DND-41 (cell line): ENCODE results near the gene MCU.
"Not testable (repeated sequence)": the region's sequence is repeated elsewhere in the genome, so short reads cannot be mapped to it uniquely, and the experiment has no call there.

Experiments
- ATAC-seq: fragments of 200-7000 bp; cut with Tn5 transposase; 3 replicates; pipeline ENCODE4 v1.9.1; 2021; ENCODE audit warnings: low read depth; ENCODE audit not compliant: insufficient read depth
- DNase-seq: peaks from one replicate; pipeline ENCODE4 v3.0.0-alpha.2; 2020
- H2AFZ ChIP-seq: 2 replicates; pipeline ENCODE4 v1.6.0; 2012; ENCODE audit warnings: low read depth, low read length
- H3K27ac ChIP-seq: 2 replicates; pipeline ENCODE4 v1.5.1; 2012; ENCODE audit warnings: low read length, inconsistent platforms
- H3K27me3 ChIP-seq: fragments of 200-600 bp; sonication (generic); 2 replicates; pipeline ENCODE4 v1.6.0; 2012; ENCODE audit warnings: low read length, mild to moderate bottlenecking, inconsistent platforms; ENCODE audit not compliant: insufficient read depth, poor library complexity
- H3K36me3 ChIP-seq: 2 replicates; pipeline ENCODE4 v1.5.1; 2012; ENCODE audit warnings: low read length, inconsistent platforms; ENCODE audit not compliant: insufficient read depth
- H3K4me1 ChIP-seq: 2 replicates; pipeline ENCODE4 v1.5.1; 2012; ENCODE audit warnings: mild to moderate bottlenecking, low read length; ENCODE audit not compliant: insufficient read depth
- H3K4me2 ChIP-seq: 2 replicates; pipeline ENCODE4 v1.6.0; 2012; ENCODE audit warnings: mild to moderate bottlenecking, moderate library complexity, low read length, inconsistent platforms; ENCODE audit not compliant: insufficient read depth
- H3K4me3 ChIP-seq, 2 experiments: fragments of 200-600 bp in 1 of 2; shearing (Covaris generic) in 1 of 2; 2 replicates each; pipeline ENCODE4 v1.5.1; 2012 to 2016; ENCODE audit warnings: inconsistent platforms in 2 of 2, low read length in 2 of 2, mild to moderate bottlenecking in 2 of 2, low read depth in 1 of 2, moderate library complexity in 1 of 2
- H3K79me2 ChIP-seq: 2 replicates; pipeline ENCODE4 v1.6.0; 2012; ENCODE audit warnings: low read length, inconsistent platforms; ENCODE audit not compliant: insufficient read depth
- H3K9ac ChIP-seq: 2 replicates; pipeline ENCODE4 v1.6.0; 2012; ENCODE audit warnings: low read depth, mild to moderate bottlenecking, inconsistent platforms, low read length, moderate library complexity
- H3K9me3 ChIP-seq: 2 replicates; pipeline ENCODE4 v1.5.1; 2012; ENCODE audit warnings: low read length, moderate library complexity, mild to moderate bottlenecking, inconsistent platforms; ENCODE audit not compliant: insufficient read depth, severe bottlenecking
- H4K20me1 ChIP-seq: 2 replicates; pipeline ENCODE4 v1.6.0; 2012; ENCODE audit warnings: low read length; ENCODE audit not compliant: insufficient read depth
- EZH2 ChIP-seq: IDR thresholded peaks from 3 replicates; pipeline ENCODE4 v1.6.1; 2012; ENCODE audit warnings: borderline replicate concordance, low read depth, mild to moderate bottlenecking, moderate library complexity, low read length, inconsistent platforms; ENCODE audit not compliant: severe bottlenecking
- TF ChIP-seq, protein P1 (sequence below): IDR thresholded peaks from 2 replicates; pipeline ENCODE4 v1.5.1; 2012; ENCODE audit warnings: borderline replicate concordance, low read length, moderate library complexity, mild to moderate bottlenecking; ENCODE audit not compliant: poor library complexity, severe bottlenecking; ENCODE audit errors: extremely low read depth

The MCU gene

DNA sequence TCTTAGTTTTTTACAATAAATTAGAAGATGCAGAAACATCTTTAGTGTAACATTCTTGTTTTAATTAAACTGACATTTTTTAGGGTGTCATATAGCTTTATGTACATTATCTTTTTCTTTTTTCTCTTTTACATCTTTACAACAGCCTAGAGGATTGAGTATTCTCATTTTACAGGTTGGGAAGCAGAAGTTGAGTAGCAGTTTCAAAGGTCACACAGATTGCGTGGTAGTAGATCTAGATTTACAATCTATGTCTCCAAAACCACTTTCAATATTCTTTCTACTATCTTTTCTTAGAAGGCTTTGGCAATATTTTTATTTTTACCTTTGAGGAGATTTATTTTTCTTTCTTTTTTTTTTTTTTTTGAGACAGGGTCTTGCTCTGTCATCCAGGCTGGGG lies 18.7 kb upstream of the MCU start:
- H3K9me3 ChIP-seq, result no peaks in the 10 kb centered on the region
- H3K79me2 ChIP-seq, result no peaks in the 10 kb centered on the region
- ATAC-seq (no peak), DNase-seq (no peak)
- TF ChIP-seq, protein P1, sequence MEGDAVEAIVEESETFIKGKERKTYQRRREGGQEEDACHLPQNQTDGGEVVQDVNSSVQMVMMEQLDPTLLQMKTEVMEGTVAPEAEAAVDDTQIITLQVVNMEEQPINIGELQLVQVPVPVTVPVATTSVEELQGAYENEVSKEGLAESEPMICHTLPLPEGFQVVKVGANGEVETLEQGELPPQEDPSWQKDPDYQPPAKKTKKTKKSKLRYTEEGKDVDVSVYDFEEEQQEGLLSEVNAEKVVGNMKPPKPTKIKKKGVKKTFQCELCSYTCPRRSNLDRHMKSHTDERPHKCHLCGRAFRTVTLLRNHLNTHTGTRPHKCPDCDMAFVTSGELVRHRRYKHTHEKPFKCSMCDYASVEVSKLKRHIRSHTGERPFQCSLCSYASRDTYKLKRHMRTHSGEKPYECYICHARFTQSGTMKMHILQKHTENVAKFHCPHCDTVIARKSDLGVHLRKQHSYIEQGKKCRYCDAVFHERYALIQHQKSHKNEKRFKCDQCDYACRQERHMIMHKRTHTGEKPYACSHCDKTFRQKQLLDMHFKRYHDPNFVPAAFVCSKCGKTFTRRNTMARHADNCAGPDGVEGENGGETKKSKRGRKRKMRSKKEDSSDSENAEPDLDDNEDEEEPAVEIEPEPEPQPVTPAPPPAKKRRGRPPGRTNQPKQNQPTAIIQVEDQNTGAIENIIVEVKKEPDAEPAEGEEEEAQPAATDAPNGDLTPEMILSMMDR, result no peak
- TF ChIP-seq EZH2, result no peak
- no peak overlapping the region for H3K4me3 ChIP-seq
- no peaks in the 10 kb centered on the region for H3K36me3 ChIP-seq
- H3K4me2 ChIP-seq, result no peak overlapping the region
- no peak overlapping the region for H3K9ac ChIP-seq
- no peak overlapping the region for H2AFZ ChIP-seq
- H3K4me1 ChIP-seq, result no peaks in the 10 kb centered on the region
- no peaks in the 10 kb centered on the region for H3K27me3 ChIP-seq
- no peaks in the 10 kb centered on the region for H4K20me1 ChIP-seq
- no peak overlapping the region for H3K27ac ChIP-seq

DNA sequence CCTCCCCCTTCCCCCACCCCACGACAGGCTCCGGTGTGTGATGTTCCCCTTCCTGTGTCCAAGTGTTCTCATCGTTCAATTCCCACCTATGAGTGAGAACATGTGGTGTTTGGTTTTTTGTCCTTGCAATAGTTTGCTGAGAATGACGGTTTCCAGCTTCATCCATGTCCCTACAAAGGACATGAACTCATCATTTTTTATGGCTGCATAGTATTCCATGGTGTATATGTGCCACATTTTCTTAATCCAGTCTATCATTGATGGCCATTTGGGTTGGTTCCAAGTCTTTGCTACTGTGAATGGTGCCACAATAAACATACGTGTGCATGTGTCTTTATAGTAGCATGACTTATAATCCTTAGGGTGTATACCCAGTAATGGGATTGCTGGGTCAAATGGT lies 17.8 kb upstream of the MCU start:
- not testable (repeated sequence) for ATAC-seq

GRCh38 chr10:72679838-72680241 lies 12.1 kb upstream of the MCU start:
- TF ChIP-seq, protein P1, result no peak
- TF ChIP-seq EZH2, result no peak
- no peaks in the 10 kb centered on the region for H3K27me3 ChIP-seq
- no peaks in the 10 kb centered on the region for H4K20me1 ChIP-seq
- no peak overlapping the region for H3K9ac ChIP-seq
- H3K4me3 ChIP-seq, result no peak overlapping the region
- H3K4me1 ChIP-seq, result no peaks in the 10 kb centered on the region
- H2AFZ ChIP-seq, result no peak overlapping the region
- H3K4me2 ChIP-seq, result no peak overlapping the region
- H3K36me3 ChIP-seq, result no peaks in the 10 kb centered on the region
- no peak overlapping the region for H3K27ac ChIP-seq
- H3K9me3 ChIP-seq, result no peaks in the 10 kb centered on the region
- H3K79me2 ChIP-seq, result no peaks in the 10 kb centered on the region
- no peak for DNase-seq
- ATAC-seq, result no peak

More for the DNA sequence above, 17.8 kb upstream of the MCU start:
- H3K4me1 ChIP-seq, DNase-seq, H3K9ac ChIP-seq, H3K27me3 ChIP-seq, H4K20me1 ChIP-seq, H2AFZ ChIP-seq, H3K9me3 ChIP-seq, H3K79me2 ChIP-seq, H3K4me2 ChIP-seq, H3K4me3 ChIP-seq, H3K27ac ChIP-seq, H3K36me3 ChIP-seq: not testable (repeated sequence)

DNA sequence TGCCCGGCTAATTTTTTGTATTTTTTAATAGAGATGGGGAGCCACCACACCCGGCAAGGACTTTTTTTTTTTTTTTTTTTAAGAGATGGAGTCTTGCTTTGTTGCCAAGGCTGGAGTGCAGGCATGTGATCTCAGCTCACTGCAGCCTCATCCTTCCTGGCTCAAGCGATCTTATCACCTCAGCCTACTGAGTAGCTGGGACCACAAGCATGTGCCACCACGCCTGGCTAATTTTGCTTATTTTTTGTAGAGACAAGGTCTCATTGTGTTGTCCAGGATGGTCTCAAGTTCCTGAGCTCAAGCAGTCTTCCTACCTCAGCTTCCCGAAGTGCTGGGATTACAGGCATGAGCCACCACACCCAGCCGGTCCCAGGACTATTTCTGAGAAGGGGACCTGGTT lies 9.3 kb upstream of the MCU start:
- Histone ChIP-seq H3K9ac (no peak overlapping the region), H3K4me1 (no peaks in the 10 kb centered on the region), H3K9me3 (no peaks in the 10 kb centered on the region), H3K27me3 (no peaks in the 10 kb centered on the region), H4K20me1 (no peaks in the 10 kb centered on the region), H3K4me3 (no peak overlapping the region), H3K27ac (no peak overlapping the region), H3K79me2 (no peaks in the 10 kb centered on the region), H2AFZ (no peak overlapping the region), H3K4me2 (no peak overlapping the region), H3K36me3 (no peaks in the 10 kb centered on the region)
- no peak for DNase-seq
- no peak for TF ChIP-seq EZH2
- TF ChIP-seq, protein P1, result no peak
- ATAC-seq, result no peak
